Measurements from ENCODE around the gene OR4K1.
"Not testable (repeated sequence)": the region's sequence is repeated elsewhere in the genome, so short reads cannot be mapped to it uniquely, and the experiment has no call there.

The OR4K1 gene

GRCh38 chr14:19930617-19931016, at the start of gene OR4K1:
OR4K1 (plus strand) TSS chr14:19930917; CDS start chr14:19935667, 4,750 bp downstream.
- DNase-seq (ENCODE audit: low read depth), result no peak

- DNase-seq (ENCODE audit: low read depth), result no peak
Observed at GRCh38 chr14:19895282-19895681, 35.4 kb upstream of the OR4K1 start.

- DNase-seq (ENCODE audit: low read depth), result no peak
Observed at GRCh38 chr14:19900999-19901398, 29.7 kb upstream of the OR4K1 start.

- DNase-seq (ENCODE audit: low read depth), result no peak
Observed at GRCh38 chr14:19902409-19902808, 28.3 kb upstream of the OR4K1 start.

- DNase-seq (ENCODE audit: low read depth), result no peak
Observed at GRCh38 chr14:19906665-19907064, 24.1 kb upstream of the OR4K1 start.

- no peak for DNase-seq (ENCODE audit: low read depth)
Observed at GRCh38 chr14:19911114-19911513, 19.6 kb upstream of the OR4K1 start.

GRCh38 chr14:19917243-19917642, 13.5 kb upstream of the OR4K1 start:
- DNase-seq (ENCODE audit: low read depth), result no peak

- no peak for DNase-seq (ENCODE audit: low read depth)
Observed at GRCh38 chr14:19917955-19918518, 12.7 kb upstream of the OR4K1 start.

GRCh38 chr14:19918553-19919264, 12.0 kb upstream of the OR4K1 start:
- DNase-seq (ENCODE audit: low read depth), result no peak

- no peak for DNase-seq (ENCODE audit: low read depth)
Observed at GRCh38 chr14:19920021-19920657, 10.6 kb upstream of the OR4K1 start, which contains the start of gene OR4K5. OR4K5 (plus strand) TSS chr14:19920607; CDS start chr14:19920607, 0 bp downstream.

GRCh38 chr14:19941668-19942067, 11.0 kb downstream of the OR4K1 start:
- DNase-seq (ENCODE audit: low read depth), result no peak

- DNase-seq (ENCODE audit: low read depth), result no peak
Observed at GRCh38 chr14:19947413-19948090, 16.8 kb downstream of the OR4K1 start.

GRCh38 chr14:19949218-19949617, 18.5 kb downstream of the OR4K1 start:
- DNase-seq (ENCODE audit: low read depth), result no peak

- not testable (repeated sequence) for DNase-seq (ENCODE audit: low read depth)
Observed at GRCh38 chr14:19969735-19970134, 39.0 kb downstream of the OR4K1 start.

- DNase-seq (ENCODE audit: low read depth), result no peak
Observed at GRCh38 chr14:19974844-19975243, 44.1 kb downstream of the OR4K1 start.

- DNase-seq (ENCODE audit: low read depth), result no peak
Observed at GRCh38 chr14:19975291-19975690, 44.6 kb downstream of the OR4K1 start, which contains the start of gene OR4K15. OR4K15 (plus strand) TSS chr14:19975591; CDS start chr14:19975591, 0 bp downstream.

Measured in non-pigmented ciliary epithelial cell (primary cell).